RPMI7951 (cell line): Measurements from ENCODE around the gene FGD5. TPM values are rescaled to one million over a fixed set of nuclear protein-coding genes. Genes with fewer than 3 reads are reported as not detected.
A peak's percentile ranks its signal among the peaks of the same experiment; 100 is the strongest.

Experiments used
- DNase-seq: peaks from one replicate; pipeline ENCODE4 v3.0.0-alpha.2; 2012; ENCODE audit warnings: low read depth
- total RNA-seq: library from RNA; depleted of rRNA; stranded (reverse); fragments of >200 nt; shearing (Covaris generic); gene quantifications from 2 replicates; pipeline ENCODE4 v1.2.3, GENCODE V29; 2014

Gene FGD5
- total RNA-seq, 1 experiment from 2014 or later = 7.9 TPM

DNA sequence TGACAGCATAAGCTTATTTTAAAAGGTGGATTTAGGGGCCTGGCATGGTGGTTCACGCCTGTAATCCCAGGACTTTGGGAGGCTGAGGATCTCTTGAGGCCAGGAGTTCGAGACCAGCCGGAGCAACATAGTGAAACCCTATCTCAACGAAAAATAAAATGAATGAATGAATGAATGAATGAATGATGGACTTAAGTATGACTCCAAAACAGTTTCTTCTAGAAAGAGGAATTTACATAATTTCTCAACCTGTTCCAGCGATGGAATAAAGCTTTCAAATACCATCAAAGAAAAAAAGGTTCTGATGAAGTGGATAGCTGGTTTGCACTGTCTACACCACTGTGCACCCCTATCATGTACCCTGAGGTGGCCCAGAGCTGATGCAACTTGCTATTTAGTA is 108.5 kb downstream of the FGD5 start:
- no peak for DNase-seq

DNA sequence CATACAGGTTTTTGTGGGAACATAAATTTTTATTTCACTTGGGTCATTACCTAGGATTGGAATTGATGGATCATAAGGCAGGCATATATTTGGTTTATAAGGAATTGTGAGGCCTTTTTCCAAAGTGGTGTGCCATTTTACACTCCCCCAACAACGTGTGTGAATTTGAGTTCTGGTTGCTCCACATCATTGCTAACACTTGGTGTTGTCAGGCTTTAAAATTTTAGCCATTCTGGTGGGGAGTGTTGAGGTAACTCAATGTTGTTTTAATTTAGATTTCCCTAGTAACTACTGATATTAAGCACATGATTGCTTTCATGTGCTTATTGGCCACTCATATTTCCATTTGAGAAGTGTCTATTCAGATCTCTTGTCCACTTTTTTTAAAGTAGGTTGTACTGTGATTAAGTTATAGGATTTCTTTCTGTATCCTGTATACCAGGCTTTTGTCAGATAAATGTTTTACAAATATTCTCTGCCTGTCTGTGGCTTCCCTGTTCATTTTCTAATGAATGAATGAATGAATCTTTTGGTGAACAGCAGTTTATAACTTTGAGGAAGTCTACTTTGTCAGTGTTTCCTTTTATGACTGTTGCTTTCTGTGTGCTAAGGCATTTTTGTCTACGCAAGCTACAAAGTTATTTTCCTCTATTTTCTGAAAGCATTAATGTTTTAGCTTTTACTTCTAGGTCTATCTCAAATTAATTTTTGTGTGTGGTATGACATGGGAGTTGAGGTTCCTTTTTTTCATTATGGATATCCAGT is 110.7 kb downstream of the FGD5 start:
- DNase-seq = no peak

DNA sequence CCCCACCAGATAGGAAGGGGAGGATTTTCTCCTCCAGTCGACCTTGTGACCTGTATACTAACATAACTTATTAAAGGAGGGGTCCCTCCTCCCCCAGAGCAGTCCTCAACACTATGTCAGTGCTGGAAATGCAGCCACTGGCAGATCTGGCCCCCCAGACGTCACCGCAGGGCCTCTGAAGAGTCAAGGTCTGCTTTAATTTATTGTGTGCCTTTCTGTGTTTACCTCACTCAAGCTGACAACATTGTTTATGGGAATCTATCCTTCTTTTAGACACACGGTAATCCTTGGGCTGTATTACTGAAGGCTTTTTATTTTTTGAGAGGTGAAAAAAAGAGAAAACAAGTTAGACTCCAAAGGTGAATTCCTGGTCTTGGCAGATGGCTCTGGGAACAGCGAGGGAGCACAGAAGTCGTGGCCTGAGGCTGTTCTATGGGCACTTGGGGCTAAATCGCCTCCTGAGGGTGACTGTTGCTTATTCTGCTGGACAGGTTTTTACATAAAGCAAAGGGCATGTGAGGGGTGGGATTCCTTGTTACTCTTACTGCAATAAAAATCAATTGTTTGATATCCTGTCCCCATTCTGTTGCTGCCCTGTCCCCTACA is 115.2 kb downstream of the FGD5 start:
- DNase-seq = no peak

DNA sequence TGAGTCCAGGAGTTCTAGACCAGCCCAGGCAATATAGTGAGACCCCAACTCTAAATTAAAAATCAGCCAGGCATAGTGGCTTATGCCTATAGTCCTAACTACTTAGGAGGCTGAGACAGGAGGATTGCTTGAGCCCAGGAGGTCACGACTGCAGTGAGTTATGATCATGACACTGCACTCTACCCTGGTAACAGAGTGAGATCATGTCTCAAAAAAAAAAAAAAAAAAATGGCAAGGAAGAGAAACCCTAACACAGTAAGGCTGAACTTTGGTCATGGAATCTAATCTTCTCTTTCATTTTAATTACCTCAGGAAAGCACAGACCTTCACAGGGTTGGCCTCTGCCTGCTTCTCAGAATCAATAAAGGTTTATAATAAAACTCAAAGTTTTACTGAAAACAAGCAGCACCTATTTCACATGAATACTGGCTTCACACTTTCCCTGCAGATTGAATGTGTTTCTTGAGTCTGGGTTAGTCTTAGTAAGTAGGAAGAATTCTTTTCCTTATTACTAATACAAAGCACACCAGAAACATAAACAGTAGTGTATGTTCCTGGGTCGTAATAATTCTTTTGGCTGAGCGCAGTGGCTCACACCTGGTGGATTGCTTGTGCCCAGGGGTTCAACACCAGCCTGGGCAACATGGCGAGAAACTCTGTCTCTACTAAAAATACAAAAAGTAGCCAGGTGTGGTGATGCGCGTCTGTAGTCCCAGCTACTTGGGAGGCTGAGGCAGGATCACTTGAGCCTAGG is 117.0 kb downstream of the FGD5 start:
- no peak for DNase-seq

DNA sequence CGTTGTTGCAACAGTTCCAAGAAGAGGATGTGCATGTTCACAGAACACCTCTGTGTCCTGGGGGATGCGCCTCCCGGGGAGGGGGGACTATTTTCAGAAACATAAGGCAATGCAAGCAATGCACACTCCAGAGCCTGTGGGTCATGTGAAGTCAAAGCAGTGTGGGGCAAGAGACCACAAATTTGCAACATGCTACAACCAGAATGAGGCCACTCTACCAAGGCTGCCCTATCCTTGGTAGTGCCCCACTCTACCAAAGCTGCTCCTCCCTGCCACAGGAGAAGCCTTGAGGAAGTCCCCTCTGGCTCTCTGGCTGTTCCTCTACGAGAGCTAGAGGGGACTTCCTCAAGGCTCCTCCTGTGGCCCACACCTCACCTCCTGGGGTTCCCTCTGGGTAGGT is 120.2 kb downstream of the FGD5 start:
- DNase-seq = no peak

DNA sequence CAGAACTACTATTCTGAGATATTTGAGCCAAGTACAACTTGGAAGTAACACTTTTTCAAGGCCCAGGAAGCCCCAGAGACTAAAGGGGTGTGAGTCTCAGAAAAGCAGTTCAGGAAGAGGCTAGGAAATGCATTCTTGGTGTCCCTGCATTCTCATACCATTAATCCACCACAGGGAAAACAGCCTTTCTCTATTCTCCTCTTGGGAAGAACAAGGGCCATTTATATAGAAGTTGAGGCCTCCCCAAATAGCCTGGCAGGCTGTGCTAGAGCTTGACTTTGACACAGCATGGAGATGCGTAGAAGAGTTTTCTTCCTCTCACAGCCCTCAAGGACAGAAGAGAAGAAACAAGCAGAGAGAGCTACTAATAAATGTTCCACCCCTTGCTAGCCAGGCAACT is 123.1 kb downstream of the FGD5 start:
- peak; percentile 28 for DNase-seq

DNA sequence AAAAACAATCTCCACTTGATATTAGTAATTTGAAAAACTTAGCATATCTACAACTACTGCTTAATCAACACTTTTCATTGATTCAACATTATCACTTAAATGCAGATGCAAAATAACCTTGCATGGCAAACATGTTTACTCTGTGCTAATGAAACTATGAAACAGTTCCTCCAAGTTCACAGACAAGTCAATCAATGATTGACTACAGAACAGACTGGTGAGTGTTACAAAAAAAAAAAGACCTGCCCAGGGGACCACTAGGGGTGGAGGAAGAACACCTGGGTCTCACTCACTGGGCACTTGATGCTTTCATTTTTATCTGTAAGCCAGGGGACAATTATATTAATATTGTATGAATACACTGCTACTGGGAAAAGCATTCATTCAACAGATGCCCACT is 124.3 kb downstream of the FGD5 start:
- DNase-seq = no peak

DNA sequence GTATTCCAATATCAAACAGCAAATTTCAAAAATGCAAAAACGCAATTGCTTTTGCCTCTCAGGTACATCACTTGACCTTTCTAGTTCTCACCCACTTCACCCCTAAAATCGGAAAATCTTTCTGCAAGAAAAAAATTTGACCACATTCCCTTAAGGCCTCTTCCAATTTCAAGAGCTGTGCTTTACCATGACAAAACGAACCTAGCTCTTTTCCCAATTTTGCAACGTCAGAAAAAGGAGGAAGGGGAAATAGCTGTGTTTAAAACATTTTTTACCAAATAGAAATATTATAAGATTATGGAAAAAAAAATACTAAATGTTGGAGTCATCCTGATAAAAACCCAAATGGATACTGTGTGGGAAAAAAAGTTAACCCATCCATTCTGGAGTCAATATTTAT is 127.5 kb downstream of the FGD5 start:
- no peak for DNase-seq

DNA sequence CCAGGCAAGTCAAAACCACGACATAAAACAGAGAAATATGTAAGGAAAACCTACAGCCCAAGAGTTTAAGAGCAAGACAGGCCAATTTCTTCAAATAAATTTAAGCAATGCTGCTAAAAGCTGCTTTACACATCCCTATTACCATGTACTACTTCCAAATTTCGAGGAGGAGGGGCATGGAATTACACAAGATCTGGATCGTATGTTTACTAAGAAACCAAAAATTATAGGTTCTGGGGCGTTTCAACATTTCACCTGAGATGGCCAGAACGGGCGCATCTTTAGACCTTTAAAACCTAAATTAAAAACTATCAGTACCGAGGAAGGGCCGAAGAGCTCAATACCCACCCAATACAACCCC is 128.0 kb downstream of the FGD5 start:
- DNase-seq = no peak

DNA sequence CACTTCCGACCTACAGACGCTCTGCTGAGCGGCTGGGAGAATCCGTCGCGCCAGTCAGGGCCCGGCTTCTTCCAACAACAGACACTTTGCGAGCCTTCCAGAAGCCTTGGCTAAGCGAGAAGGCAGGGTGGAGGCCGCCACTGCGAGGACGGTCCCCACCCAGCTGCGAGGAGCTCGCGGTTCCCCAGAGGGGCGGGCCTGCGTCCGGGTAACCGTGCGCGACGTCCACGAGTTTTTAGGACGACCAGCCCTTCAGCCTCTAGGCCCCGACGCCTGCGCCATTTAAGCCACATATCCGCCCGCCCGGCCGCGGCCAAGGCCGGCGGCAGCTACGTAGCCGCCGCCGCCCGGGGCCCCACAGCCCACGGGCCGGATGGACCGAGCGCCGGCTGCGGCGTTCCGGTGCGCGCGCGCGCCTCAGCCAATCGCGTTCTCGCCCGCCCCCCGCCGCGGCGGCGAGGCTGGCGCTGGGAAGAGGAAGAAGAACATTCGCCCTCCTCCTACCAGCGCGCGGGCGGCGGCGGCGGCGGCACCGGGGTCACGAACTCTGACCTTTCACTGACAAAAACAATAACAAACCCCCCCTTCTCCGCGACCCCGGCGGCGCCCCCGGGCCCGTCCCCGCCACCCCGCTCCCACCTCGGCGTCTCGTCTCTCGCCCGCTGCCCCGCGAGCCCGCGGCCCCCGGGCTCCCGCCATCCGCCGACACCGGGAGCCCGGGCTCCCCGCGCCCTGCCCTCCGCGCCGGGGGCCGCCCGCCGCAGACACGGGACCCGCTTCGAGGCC is 128.5 kb downstream of the FGD5 start, which contains the start of gene NR2C2:
Gene NR2C2, plus strand, starts transcription at position 484 of the 786 bp plus-strand sequence. CDS start 56,332 bp downstream, outside the sequence.
- peak; percentile 82 for DNase-seq

DNA sequence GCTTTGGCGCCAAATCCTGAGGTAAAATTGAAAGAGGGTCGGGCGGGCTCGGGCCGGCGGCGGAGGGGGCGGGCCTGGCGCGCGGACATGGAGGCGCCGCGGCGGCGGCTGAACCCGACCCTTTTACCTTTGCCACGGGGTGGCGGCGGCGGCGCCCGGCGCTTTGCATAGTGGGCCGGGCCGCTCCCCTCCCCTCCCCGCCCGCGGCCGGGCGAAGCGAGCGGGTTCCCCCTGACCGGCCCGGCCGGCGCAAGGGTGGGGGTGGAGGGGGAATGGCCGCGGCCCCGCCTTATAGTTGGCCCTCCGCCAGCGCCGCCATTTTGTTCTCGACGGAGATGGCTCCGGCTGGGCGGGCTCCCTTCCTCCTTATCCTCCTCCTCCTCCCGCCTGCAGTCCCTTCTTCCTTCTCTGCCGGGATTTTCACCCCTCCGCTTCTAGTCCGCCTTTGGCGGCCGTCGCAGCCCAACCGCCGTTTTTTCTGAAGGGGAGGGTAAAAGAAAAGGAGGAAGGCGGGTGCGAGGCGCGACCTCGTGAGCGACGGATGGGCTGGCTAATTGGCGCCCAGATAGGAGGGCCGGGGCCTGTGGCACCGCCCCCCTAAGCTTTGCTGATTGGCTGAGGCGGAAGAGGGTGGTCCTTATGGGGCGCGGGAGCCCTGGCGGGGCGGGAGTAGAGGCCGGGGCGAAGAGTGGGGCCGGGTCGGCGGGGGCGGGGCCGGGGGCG is 129.3 kb downstream of the FGD5 start:
- DNase-seq = peak; percentile 95

DNA sequence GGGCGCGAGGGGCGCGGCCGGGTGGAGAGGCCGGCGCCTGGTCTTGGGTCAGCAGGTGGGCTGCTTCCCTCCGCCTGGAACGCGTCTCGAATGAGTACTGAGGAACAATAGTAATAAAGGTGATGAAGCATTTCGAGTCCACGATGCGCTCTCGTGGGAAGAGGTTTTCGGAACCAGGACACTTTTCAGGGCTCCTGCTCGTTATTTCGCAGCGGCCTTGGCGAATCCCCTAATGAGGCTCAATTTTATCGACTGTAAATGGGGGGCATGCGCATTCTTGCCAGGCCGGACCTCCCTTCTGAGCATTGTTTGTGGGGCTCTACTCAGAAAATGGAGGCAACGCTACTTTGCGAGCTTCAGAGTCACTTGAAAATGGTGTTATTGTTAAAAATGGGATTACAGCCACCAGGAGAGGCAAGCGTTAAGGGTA is 129.9 kb downstream of the FGD5 start:
- no peak for DNase-seq

DNA sequence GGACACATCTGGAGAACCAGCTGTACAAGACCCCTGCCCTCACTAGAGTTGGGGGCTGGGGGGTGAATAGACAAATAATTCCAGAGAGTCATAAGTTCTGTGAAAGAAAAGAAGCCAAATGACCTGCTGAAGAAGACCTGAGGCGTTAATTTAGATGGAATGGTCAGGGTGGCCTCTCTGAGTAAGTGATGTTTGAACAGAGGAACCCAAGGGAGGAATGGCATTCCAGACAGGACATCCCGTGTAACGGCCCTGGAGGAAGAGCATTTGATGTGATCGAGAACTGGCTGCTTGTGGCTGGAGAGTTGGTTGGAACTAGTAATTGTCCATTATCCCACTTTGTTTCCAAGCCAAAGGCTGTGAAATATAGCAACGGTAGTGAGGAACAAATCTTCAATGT is 130.4 kb downstream of the FGD5 start:
- DNase-seq = peak; percentile 20

DNA sequence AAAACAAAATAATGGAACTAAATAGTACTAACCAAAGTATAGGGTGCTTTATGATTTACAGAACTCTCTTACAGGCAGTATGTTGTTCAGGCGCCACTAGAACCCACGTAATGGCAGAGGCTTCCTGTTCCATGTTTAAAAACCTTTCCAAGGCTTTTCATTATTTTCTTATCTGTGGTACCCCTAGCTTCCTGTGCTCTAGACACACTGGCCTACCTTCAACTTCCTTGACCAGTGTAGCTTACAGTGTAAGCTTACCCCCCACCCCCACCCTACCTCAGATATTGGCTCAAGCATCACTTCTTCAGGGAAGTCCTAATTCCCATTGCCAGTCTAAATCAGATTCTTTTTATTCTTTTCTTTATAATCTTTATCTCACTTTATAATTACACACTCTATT is 131.5 kb downstream of the FGD5 start:
- no peak for DNase-seq

DNA sequence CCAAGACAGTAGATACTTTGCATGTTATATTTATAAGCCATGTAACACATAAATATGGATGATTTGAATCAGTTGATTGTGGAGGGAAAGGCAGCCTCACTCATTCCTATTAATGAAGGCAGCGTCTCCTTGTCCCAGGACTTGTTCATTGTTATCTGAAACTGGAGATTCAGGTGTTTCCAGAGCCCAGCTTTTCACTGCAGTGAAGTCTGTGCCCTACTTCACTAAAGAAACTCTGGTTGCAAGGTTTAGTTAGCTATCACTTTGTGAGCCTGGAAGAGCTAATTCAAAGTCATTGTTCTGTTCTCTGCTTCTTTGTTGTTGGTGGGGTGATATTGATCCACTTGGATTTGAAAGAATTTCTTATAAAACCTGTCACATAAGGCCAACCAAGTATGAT is 138.4 kb downstream of the FGD5 start:
- DNase-seq = no peak

DNA sequence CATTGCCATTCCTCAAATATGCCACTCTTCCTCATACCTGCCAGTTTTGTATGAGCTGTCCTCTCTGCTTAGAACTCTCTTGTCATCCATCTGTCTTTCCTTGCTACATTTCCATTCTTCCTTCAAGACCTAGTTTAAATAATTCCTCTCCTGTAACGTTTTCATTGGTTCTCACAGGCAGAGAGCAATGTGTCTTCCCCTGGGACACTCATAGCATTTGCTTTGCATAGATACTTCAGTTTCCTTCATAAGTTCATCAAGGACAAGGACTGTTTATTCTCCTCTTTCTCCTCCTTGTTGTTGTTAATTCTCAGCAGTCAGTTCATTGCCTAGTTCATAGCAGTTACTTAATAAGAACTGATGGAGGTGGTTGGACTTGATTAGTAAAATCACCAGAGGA is 139.2 kb downstream of the FGD5 start:
- no peak for DNase-seq

DNA sequence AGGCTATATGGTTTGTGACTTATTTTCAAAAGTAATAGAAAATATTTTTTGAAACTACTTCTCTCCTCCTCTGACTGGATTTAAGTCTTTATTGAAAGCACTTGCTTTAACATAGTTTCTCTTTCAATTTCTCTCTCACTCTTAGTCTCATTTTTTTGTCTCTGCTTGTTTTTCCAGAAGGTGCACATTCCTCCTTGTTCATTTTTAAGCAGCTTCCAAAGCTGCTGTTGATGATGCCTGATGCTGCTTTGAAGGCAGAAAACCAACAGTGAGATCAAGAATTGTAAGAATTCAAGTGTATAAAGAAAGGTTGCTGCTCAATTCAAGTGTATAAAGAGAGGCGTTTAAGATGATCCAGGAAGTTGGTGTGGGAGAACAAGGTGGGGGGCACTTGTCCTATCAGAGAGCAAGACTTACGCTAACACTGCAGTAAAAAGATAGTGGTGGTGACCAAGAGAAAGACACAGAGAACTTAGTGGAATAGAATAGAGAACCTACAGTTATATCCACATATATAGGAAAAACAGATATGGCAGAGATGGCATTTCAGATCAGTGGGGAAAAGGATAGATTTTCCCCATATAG is 140.7 kb downstream of the FGD5 start:
- no peak for DNase-seq

DNA sequence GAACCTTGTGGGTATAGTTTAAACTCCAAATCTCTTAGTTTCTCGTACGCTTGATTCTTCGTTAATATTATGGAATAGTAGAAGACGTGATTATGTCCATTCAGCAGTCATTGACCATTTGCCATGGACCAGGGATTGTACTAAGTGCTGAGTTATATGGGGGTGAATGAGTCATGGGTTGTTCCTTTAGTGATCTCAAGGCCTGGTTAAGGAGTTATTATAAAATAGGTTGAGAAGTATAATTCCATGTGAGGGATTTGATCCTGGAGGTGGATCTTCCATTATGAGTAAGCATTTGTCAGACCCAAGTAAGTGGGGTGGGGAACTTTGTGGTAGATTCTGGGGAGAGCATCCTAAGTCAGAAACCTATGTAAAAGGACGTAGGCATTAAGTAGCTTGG is 144.0 kb downstream of the FGD5 start:
- peak; percentile 39 for DNase-seq

DNA sequence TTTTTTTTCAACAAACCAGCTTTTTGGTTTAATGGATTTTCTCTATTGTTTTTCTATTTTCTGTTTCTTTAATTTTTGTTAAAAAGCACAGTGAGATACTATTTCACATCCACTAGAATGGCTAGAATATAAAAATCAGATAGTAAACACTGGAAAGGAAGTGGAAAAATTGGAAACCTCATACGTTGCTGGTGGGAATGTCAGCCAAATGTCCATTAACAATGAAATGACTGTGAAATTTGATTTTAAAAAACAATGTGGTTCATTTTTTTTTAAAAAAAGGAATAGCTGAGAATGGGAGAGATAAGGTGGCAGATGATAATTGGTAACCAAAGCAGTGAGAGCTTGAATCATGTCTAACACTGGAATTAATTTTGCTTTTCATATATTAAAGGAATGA is 148.5 kb downstream of the FGD5 start:
- no peak for DNase-seq

DNA sequence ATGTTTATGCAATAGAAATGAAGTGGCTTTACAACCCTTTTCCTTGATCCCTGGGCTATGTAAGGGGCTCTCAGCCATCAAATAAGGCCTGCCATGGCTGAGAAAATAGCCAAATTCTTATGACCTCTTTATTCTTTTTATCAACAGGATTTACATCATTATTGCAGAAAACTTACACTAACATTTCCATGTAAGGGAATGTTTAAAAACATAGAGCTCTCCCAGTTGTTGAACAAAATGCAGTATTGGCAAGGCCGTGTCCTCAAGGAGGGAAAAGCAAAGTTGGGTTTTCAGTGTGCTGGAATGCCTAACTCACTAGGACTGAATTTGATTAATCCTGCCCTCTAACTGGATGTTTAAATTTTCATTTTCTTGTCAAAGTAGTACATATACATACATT is 150.9 kb downstream of the FGD5 start:
- no peak for DNase-seq

DNA sequence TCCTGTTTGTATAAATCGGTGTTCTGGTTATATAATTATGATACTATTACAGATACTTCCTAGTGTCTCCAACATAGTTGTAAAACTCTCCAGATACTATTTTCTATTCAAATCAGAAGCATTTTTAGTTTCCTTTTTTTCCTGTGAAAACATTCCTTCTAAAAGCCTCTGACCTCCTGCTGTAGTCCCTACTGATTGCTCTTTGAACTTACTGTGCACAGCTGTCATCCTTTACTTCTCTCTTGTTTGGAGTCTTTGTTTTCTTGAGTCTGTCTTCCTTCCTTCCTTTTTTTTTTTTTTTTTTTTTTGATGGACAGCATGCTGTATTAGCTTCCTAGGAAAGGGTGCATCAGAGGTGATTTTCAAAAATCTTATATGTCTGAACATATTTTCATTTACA is 157.6 kb downstream of the FGD5 start:
- DNase-seq = no peak
